Adrenal gland (tissue), 12 donors: ENCODE data around the gene FARS2. TPM values are rescaled to one million over a fixed set of nuclear protein-coding genes. Genes with fewer than 3 reads are reported as not detected.

Experiments
- DNase-seq, 7 donors: peaks; one replicate each; pipeline ENCODE4 v3.0.0-alpha.2; 2019 to 2020
- H3K27ac ChIP-seq, 5 donors: fragments of 200-600 bp; sonication (generic) in 4 of 5; 1 replicate in 3 of 5; 2 replicates in 2 of 5; pipeline versions ENCODE4 v1.5.1 to v1.8.0; 2016 to 2020; ENCODE audit warnings: mild to moderate bottlenecking in 1 of 5
- H3K27me3 ChIP-seq: fragments of 200-600 bp; 2 replicates; pipeline ENCODE4 v1.8.0; 2021
- H3K36me3 ChIP-seq, 2 donors: fragments of 200-600 bp; replicated peaks in 1 of 2; 1 replicate in 1 of 2; 2 replicates in 1 of 2; pipeline versions ENCODE4 v1.5.1 to v1.8.0; 2018 to 2022
- H3K4me1 ChIP-seq, 2 donors: fragments of 200-600 bp; replicated peaks in 1 of 2; 1 replicate in 1 of 2; 2 replicates in 1 of 2; pipeline versions ENCODE4 v1.5.1 to v1.8.0; 2018 to 2021
- H3K4me3 ChIP-seq, 4 donors: fragments of 200-600 bp; sonication (generic) in 3 of 4; one replicate each; pipeline ENCODE4 v1.5.1; 2016 to 2018
- H3K9me3 ChIP-seq, 3 donors: fragments of 200-600 bp; sonication (generic) in 1 of 3; replicated peaks in 1 of 3; 1 replicate in 2 of 3; 2 replicates in 1 of 3; pipeline versions ENCODE4 v1.5.1 to v1.8.0; 2016 to 2021
- POLR2A ChIP-seq, 2 donors: fragments of 450-650 bp; IDR thresholded peaks; one replicate each; pipeline ENCODE4 v1.6.1; 2017; ENCODE audit warnings: antibody characterized with exemption in 2 of 2, mild to moderate bottlenecking in 2 of 2, moderate library complexity in 1 of 2
- WGBS, 4 donors: extraction: QIAGEN DNeasy Blood & Tissue Kit in 2 of 4; methylation state at CpG; one replicate each; pipeline versions ENCODE4 v1.1.5 to v1.1.7; 2013 to 2017; 5-methylcytosine and 5-hydroxymethylcytosine counted together
- intact Hi-C, 2 donors: fragments of 100-400 bp; cut with DNase I; formaldehyde crosslinking; loops; one replicate each; pipeline versions ENCODE4 v1.14.1 to v1.15.0; 2022 to 2023
- polyA plus RNA-seq, 3 donors: library from polyadenylated mRNA; stranded (reverse); fragments of 200-250 nt in 2 of 3; fragments of 350-450 nt in 1 of 3; fragmentation: Illumina TruSeq in 1 of 3; extraction: RNeasy Lipid Tissue Mini Kit (QIAGEN cat#74804) in 1 of 3; gene quantifications; one replicate each; pipeline ENCODE4 v1.2.3, GENCODE V29; 2013 to 2014
- total RNA-seq, 9 donors: library from RNA; depleted of rRNA in 4 of 9; stranded (reverse); fragments of >200 nt in 4 of 9; fragments of 120-200 nt in 1 of 9; fragmentation: NEBNext Ultra II Directional in 1 of 9; extraction: Animal tissue kit (Norgen Biotek cat#: 25700) in 1 of 9; gene quantifications; one replicate each; pipeline versions ENCODE4 v1.1.0 to v1.2.4, GENCODE V29; 2013 to 2023
- TF ChIP-seq, protein P1 (sequence below), 6 experiments: fragments of 450-650 bp in 4 of 6; fragments of 200-600 bp in 2 of 6; sonication (generic) in 1 of 6; IDR thresholded peaks; 1 replicate in 5 of 6; 2 replicates in 1 of 6; pipeline versions ENCODE4 v1.5.1 to v1.8.0; 2016 to 2021; ENCODE audit warnings: antibody characterized with exemption in 6 of 6, mild to moderate bottlenecking in 2 of 6, moderate library complexity in 1 of 6
- donor health status: healthy with polysubstance abuse.
- donor health status: Bipolar disorder and iron deficiency.
- donor health status: DM: yes; HTN: yes; CAD: no.
- donor health status: DM: no; HTN: no; CAD: no.
- donor health status: DM: no; HTN: no; CAD: no.
- donor health status: DM: yes; HTN: yes; CAD: no.

FARS2 gene
- total and polyA plus RNA-seq, 12 donors: 7.2 to 55.2 (median 19.8) TPM

DNA sequence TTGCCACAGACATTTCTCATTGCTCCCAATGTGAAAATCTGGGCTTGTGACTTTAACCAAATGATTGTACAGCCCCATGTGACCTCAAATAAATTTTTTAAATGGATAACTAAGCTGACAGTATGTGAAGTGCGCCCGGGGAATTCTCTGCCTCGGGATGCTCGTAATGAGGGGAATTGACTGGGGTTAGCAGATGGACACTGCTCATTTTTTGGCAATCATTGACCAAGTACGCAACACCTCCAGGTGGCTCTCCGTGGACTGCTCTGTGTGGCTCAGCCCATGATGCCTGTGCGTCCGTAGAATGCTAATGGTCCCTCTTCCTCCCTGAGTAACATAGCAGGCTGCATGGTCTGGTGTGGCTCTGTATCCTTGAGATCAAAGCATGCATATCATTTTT, 42.4 kb downstream of the FARS2 start:
- DNase-seq: no peak
- WGBS, 4 donors: 91 to 98% (median 93%) methylated on average over 8 of the region's 8 CpGs
- Histone ChIP-seq H3K27ac (no peak overlapping the region), H3K9me3 (no peaks in the 10 kb centered on the region), H3K36me3 (no peaks in the 10 kb centered on the region), H3K4me3 (no peak overlapping the region), H3K4me1 (no peaks in the 10 kb centered on the region), H3K27me3 (no peaks in the 10 kb centered on the region)
- TF ChIP-seq POLR2A (IDR thresholded peaks at IDR 0.05): no peak
- TF ChIP-seq, protein P1, sequence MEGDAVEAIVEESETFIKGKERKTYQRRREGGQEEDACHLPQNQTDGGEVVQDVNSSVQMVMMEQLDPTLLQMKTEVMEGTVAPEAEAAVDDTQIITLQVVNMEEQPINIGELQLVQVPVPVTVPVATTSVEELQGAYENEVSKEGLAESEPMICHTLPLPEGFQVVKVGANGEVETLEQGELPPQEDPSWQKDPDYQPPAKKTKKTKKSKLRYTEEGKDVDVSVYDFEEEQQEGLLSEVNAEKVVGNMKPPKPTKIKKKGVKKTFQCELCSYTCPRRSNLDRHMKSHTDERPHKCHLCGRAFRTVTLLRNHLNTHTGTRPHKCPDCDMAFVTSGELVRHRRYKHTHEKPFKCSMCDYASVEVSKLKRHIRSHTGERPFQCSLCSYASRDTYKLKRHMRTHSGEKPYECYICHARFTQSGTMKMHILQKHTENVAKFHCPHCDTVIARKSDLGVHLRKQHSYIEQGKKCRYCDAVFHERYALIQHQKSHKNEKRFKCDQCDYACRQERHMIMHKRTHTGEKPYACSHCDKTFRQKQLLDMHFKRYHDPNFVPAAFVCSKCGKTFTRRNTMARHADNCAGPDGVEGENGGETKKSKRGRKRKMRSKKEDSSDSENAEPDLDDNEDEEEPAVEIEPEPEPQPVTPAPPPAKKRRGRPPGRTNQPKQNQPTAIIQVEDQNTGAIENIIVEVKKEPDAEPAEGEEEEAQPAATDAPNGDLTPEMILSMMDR (IDR thresholded peaks at IDR 0.05): no peak
- intact Hi-C loops: loop anchor here in 1 of 2 donors (10.0 kb wide), 1 partner anchor 89 kb away; no protein-coding TSS in a partner anchor

DNA sequence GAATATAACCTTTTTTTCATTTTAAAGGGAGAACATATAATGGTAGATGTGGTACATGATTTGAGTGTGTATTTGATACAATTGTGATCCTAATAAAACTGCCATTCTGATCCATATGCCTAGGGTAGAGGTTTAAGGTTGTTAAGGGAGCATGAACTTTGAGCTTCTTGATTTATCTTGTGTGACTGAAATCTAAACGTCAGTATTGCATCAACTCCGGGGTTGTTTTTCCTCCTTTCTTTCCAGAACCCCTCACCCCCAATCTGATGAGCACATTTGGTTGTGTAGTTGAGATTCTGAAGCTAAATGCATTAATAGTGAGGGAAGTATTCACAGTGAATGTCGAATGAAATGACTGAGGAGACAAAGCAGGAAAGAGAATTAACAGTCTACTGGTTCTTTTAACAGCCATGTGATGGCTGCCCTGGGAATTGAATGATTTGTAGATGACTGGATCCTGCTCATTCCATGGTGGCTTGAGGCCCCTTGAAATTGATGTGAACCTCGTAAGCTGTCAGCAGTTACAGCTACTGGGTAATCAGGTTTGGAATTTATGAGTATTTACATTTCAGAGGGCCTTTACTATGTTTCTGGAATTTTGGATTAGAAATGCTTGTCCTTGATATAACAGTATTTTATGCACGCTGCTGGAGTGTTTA, 44.8 kb downstream of the FARS2 start:
- 61 to 79% (median 67%) methylated on average over 5 of the region's 5 CpGs for WGBS, 4 donors
- intact Hi-C loops: loop anchor here in 1 of 2 donors (10.0 kb wide), 1 partner anchor 91 kb away; no protein-coding TSS in a partner anchor
- no peaks in the 10 kb centered on the region for H3K4me1 ChIP-seq
- H3K27ac ChIP-seq: no peak overlapping the region
- no peak for TF ChIP-seq POLR2A (IDR thresholded peaks at IDR 0.05)
- TF ChIP-seq, protein P1 (IDR thresholded peaks at IDR 0.05): no peak
- H3K4me3 ChIP-seq: no peak overlapping the region
- H3K27me3 ChIP-seq: no peaks in the 10 kb centered on the region
- DNase-seq: no peak
- H3K9me3 ChIP-seq: no peaks in the 10 kb centered on the region
- no peaks in the 10 kb centered on the region for H3K36me3 ChIP-seq

DNA sequence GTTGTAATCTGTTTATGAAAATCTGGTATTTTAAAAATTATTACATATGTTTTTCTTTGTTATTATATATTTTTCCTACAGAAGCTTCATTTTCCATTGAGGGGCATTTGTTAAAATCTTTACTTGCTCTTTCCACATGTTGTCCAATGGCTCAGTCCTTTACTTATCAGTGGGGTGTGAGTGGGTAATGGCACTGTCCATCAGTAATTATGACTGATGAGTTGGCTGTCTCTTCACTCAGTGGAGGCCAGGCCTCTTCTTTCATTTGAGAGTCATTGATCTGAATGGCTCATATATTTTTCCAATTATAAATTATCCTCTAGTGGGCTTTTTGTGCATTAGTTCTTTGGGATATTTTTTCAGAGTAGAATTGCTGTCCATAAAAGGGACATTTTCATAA, 45.7 kb downstream of the FARS2 start:
- no peak for TF ChIP-seq POLR2A (IDR thresholded peaks at IDR 0.05)
- TF ChIP-seq, protein P1 (IDR thresholded peaks at IDR 0.05): no peak
- Histone ChIP-seq H3K9me3 (no peaks in the 10 kb centered on the region), H3K27me3 (no peaks in the 10 kb centered on the region), H3K4me1 (no peaks in the 10 kb centered on the region), H3K36me3 (no peaks in the 10 kb centered on the region), H3K4me3 (no peak overlapping the region), H3K27ac (no peak overlapping the region)
- intact Hi-C loops: loop anchor here in 1 of 2 donors (10.0 kb wide), 1 partner anchor 92 kb away; no protein-coding TSS in a partner anchor
- DNase-seq: no peak

DNA sequence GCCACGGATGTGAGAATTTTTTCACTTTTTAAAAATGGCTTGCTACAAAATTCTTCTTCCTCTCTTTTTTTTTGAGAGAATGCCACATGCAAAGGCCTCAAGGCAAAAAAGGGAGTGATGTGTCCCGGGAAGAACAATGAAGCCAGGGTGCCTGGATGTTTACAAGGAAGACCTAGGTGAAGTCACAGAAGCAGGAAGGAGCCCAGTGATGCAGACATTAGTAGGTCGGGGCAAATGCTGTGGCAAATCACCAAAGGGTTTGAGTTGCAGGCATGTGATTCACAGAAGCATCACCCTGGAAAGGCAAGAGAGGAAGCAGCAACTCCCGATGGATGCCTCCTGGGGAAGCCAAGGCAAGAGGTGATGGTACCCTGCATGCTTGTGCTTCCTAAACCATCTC, 46.8 kb downstream of the FARS2 start:
- Histone ChIP-seq H3K27me3 (no peaks in the 10 kb centered on the region), H3K36me3 (no peaks in the 10 kb centered on the region), H3K9me3 (no peaks in the 10 kb centered on the region), H3K4me3 (no peak overlapping the region), H3K4me1 (no peaks in the 10 kb centered on the region), H3K27ac (no peak overlapping the region)
- no peak for DNase-seq
- TF ChIP-seq POLR2A (IDR thresholded peaks at IDR 0.05): no peak
- TF ChIP-seq, protein P1 (IDR thresholded peaks at IDR 0.05): no peak
- intact Hi-C loops: loop anchor here in 1 of 2 donors (10.0 kb wide), 1 partner anchor 93 kb away; no protein-coding TSS in a partner anchor
- WGBS, 4 donors: 85 to 91% (median 88%) methylated on average over 4 of the region's 4 CpGs
